Activated B cell treated with CpG ODN at 0.5 μM for 24 hours (primary cell): ENCODE data around the gene G6PD. TPM values are rescaled to one million over a fixed set of nuclear protein-coding genes. Genes with fewer than 3 reads are reported as not detected.

Source experiments
- ATAC-seq: fragments of 200-7000 bp; cut with Tn5 transposase; one replicate; pipeline ENCODE4 v1.10.0; 2021; ENCODE audit warnings: low read depth, mild to moderate bottlenecking, moderate library complexity
- CTCF ChIA-PET: fragments of 350-600 bp; sonication (Branson Sonifier 250); formaldehyde crosslinking; loops from one replicate; lab custom pipeline; 2021; ENCODE audit warnings: antibody characterized with exemption; lab: Charles Lee
- POLR2A ChIA-PET: fragments of 350-600 bp; sonication (Branson Sonifier 250); formaldehyde crosslinking; loops from one replicate; lab custom pipeline; 2021; ENCODE audit warnings: antibody characterized with exemption; lab: Charles Lee
- DNase-seq: peaks from one replicate; pipeline ENCODE4 v3.0.0; 2022
- H3K27ac Mint-ChIP-seq: one replicate; pipeline ENCODE4 v1.8.0; 2020; ENCODE audit warnings: mixed read lengths
- H3K27me3 Mint-ChIP-seq: one replicate; pipeline ENCODE4 v1.8.0; 2021; ENCODE audit warnings: mixed read lengths
- H3K36me3 Mint-ChIP-seq: one replicate; pipeline ENCODE4 v1.8.0; 2021; ENCODE audit warnings: low read depth, mixed read lengths
- H3K4me1 Mint-ChIP-seq: one replicate; pipeline ENCODE4 v1.8.0; 2021; ENCODE audit warnings: mixed read lengths
- H3K4me3 Mint-ChIP-seq: one replicate; pipeline ENCODE4 v1.8.0; 2020; ENCODE audit warnings: mild to moderate bottlenecking, mixed read lengths
- H3K9me3 Mint-ChIP-seq: one replicate; pipeline ENCODE4 v1.8.0; 2020; ENCODE audit warnings: mixed read lengths
- CTCF ChIP-seq: fragments of 200-600 bp; IDR thresholded peaks from one replicate; pipeline ENCODE4 v1.8.0; 2022; ENCODE audit warnings: antibody characterized with exemption, mild to moderate bottlenecking
- intact Hi-C: fragments of 100-400 bp; cut with micrococcal nuclease; formaldehyde crosslinking; loops from one replicate; pipeline ENCODE4 v1.15.1; 2024
- total RNA-seq: library from RNA; stranded (reverse); gene quantifications from 2 replicates; pipeline ENCODE4 v1.2.3, GENCODE V29; 2022

G6PD gene
- total RNA-seq, 1 donor from 2014 or later: 84.6 TPM

GRCh38 chrX:154515090-154515965, 31.3 kb downstream of the G6PD start:
- no peak for TF ChIP-seq CTCF
- ATAC-seq (no peak), DNase-seq (no peak)
- H3K4me1 Mint-ChIP-seq: peaks cover 21% of the 10 kb centered on the region
- H3K36me3 Mint-ChIP-seq: peaks cover 8% of the 10 kb centered on the region
- H3K27ac Mint-ChIP-seq: peak overlapping the region; percentile 65
- CTCF ChIA-PET: no interaction called here
- intact Hi-C loops: loop anchor here (5.0 to 10.0 kb wide), 3 partner anchors 61 to 418 kb away; partner anchors contain the start of genes EMD, FLNA, MECP2 and PLXNA3
- POLR2A ChIA-PET: interaction anchor here (0.5 to 4.8 kb wide), 9 partner anchors 8 to 117 kb away, joined by 3 to 34 read pairs (median 4); partner anchors contain the start of genes PLXNA3 and SLC10A3
- no peaks in the 10 kb centered on the region for H3K9me3 Mint-ChIP-seq
- no peaks in the 10 kb centered on the region for H3K27me3 Mint-ChIP-seq
- H3K4me3 Mint-ChIP-seq: peak overlapping the region; percentile 84

- peaks cover 2% of the 10 kb centered on the region for H3K9me3 Mint-ChIP-seq
- ATAC-seq (no peak), DNase-seq (no peak)
- ChIA-PET POLR2A (interaction anchor here (0.6 to 4.8 kb wide), 3 partner anchors 12 to 23 kb away, joined by 3 to 34 read pairs (median 5); partner anchors contain the start of gene SLC10A3), CTCF (no interaction called here)
- H3K27ac Mint-ChIP-seq: no peak overlapping the region
- intact Hi-C loops: loop anchor here (10.0 kb wide), 2 partner anchors 59 to 139 kb away; partner anchors contain the start of genes EMD, FLNA and PLXNA3
- H3K4me3 Mint-ChIP-seq: no peak overlapping the region
- H3K4me1 Mint-ChIP-seq: peaks cover 21% of the 10 kb centered on the region
- no peaks in the 10 kb centered on the region for H3K27me3 Mint-ChIP-seq
- TF ChIP-seq CTCF: no peak
- H3K36me3 Mint-ChIP-seq: peaks cover 19% of the 10 kb centered on the region
Observed at GRCh38 chrX:154513716-154514115, 32.9 kb downstream of the G6PD start.

GRCh38 chrX:154512879-154513553, 33.6 kb downstream of the G6PD start:
- no peak overlapping the region for H3K27ac Mint-ChIP-seq

GRCh38 chrX:154511761-154512160, 34.9 kb downstream of the G6PD start:
- ChIA-PET CTCF (no interaction called here), POLR2A (no interaction called here)
- Mint-ChIP-seq H3K27ac (peak overlapping the region; percentile 56), H3K9me3 (peaks cover 2% of the 10 kb centered on the region), H3K36me3 (peaks cover 25% of the 10 kb centered on the region), H3K4me1 (peaks cover 21% of the 10 kb centered on the region), H3K4me3 (no peak overlapping the region), H3K27me3 (no peaks in the 10 kb centered on the region)
- intact Hi-C loops: loop anchor here (10.0 kb wide), 2 partner anchors 57 to 137 kb away; partner anchors contain the start of genes EMD, FLNA and PLXNA3
- DNase-seq: no peak
- no peak for ATAC-seq
- TF ChIP-seq CTCF: no peak

More at GRCh38 chrX:154512879-154513553, 33.6 kb downstream of the G6PD start:
- peaks cover 24% of the 10 kb centered on the region for H3K36me3 Mint-ChIP-seq
- no peak overlapping the region for H3K4me3 Mint-ChIP-seq
- no peaks in the 10 kb centered on the region for H3K27me3 Mint-ChIP-seq
- peaks cover 21% of the 10 kb centered on the region for H3K4me1 Mint-ChIP-seq
- DNase-seq (no peak), ATAC-seq (no peak)
- TF ChIP-seq CTCF: no peak
- ChIA-PET POLR2A (interaction anchor here (0.6 to 4.8 kb wide), 3 partner anchors 12 to 22 kb away, joined by 3 to 34 read pairs (median 5); partner anchors contain the start of gene SLC10A3), CTCF (no interaction called here)
- peaks cover 2% of the 10 kb centered on the region for H3K9me3 Mint-ChIP-seq
- intact Hi-C loops: loop anchor here (10.0 kb wide), 2 partner anchors 58 to 138 kb away; partner anchors contain the start of genes EMD, FLNA and PLXNA3
